ENCODE data around the gene LRRC52. TPM values are rescaled to one million over a fixed set of nuclear protein-coding genes. Genes with fewer than 3 reads are reported as not detected.
"Not testable (repeated sequence)": the region's sequence is repeated elsewhere in the genome, so short reads cannot be mapped to it uniquely, and the experiment has no call there.

Gene LRRC52
- polyA plus RNA-seq, 1 donor: 0.19 TPM

- DNase-seq: no peak
Measured at GRCh38 chr1:165581926-165582325, 38.1 kb downstream of the LRRC52 start.

GRCh38 chr1:165586398-165586797 lies 42.6 kb downstream of the LRRC52 start:
- no peak for DNase-seq

- DNase-seq: not testable (repeated sequence)
Measured at GRCh38 chr1:165591391-165591790, 47.6 kb downstream of the LRRC52 start.

GRCh38 chr1:165592945-165593823 lies 49.4 kb downstream of the LRRC52 start:
- DNase-seq: peak; percentile 86

- peak; percentile 66 for DNase-seq
Measured at GRCh38 chr1:165595246-165595938, 51.6 kb downstream of the LRRC52 start.

- DNase-seq: peak; percentile 99
Measured at GRCh38 chr1:165597883-165598675, 54.3 kb downstream of the LRRC52 start.

- DNase-seq: no peak
Measured at GRCh38 chr1:165598676-165599059, 54.9 kb downstream of the LRRC52 start.

- DNase-seq: no peak
Measured at GRCh38 chr1:165600793-165601192, 57.0 kb downstream of the LRRC52 start.

GRCh38 chr1:165603810-165604209 lies 60.0 kb downstream of the LRRC52 start:
- no peak for DNase-seq

GRCh38 chr1:165605246-165605645 lies 61.4 kb downstream of the LRRC52 start:
- DNase-seq: no peak

GRCh38 chr1:165606676-165607075 lies 62.9 kb downstream of the LRRC52 start:
- DNase-seq: not testable (repeated sequence)

GRCh38 chr1:165610866-165611265 lies 67.1 kb downstream of the LRRC52 start:
- no peak for DNase-seq

- DNase-seq: no peak
Measured at GRCh38 chr1:165612062-165612461, 68.3 kb downstream of the LRRC52 start.

Other genes starting within 250 kb of the LRRC52 start
- gene LMX1A, start 187.3 kb upstream of the LRRC52 start, polyA plus RNA-seq (ENCODE audit: insufficient read length): 1.3 TPM
- 51.3 TPM for gene RXRG, start 98.9 kb upstream of the LRRC52 start, polyA plus RNA-seq (ENCODE audit: insufficient read length)
- gene MGST3, start 87.2 kb downstream of the LRRC52 start, polyA plus RNA-seq (ENCODE audit: insufficient read length): 152 TPM
- gene ALDH9A1, start 154.6 kb downstream of the LRRC52 start, polyA plus RNA-seq (ENCODE audit: insufficient read length): 45.9 TPM
- gene TMCO1, start 224.9 kb downstream of the LRRC52 start, polyA plus RNA-seq (ENCODE audit: insufficient read length): 48.7 TPM